Tibial artery (tissue), 4 donors: ENCODE data around the gene SAPCD1.
A peak's percentile ranks its signal among the peaks of the same experiment; 100 is the strongest.
"Not testable (repeated sequence)": the region's sequence is repeated elsewhere in the genome, so short reads cannot be mapped to it uniquely, and the experiment has no call there.

Experiments
- DNase-seq, 2 donors: peaks; one replicate each; pipeline ENCODE4 v3.0.0-alpha.2; 2019
- H3K27ac ChIP-seq, 2 donors: fragments of 200-600 bp; sonication (generic) in 1 of 2; 1 replicate in 1 of 2; 2 replicates in 1 of 2; pipeline ENCODE4 v1.5.1; 2018 to 2019; ENCODE audit warnings: mild to moderate bottlenecking in 1 of 2
- H3K27me3 ChIP-seq, 2 donors: fragments of 200-600 bp; sonication (generic) in 1 of 2; one replicate each; pipeline versions ENCODE4 v1.5.1 to v1.6.0; 2016 to 2019
- H3K36me3 ChIP-seq, 3 donors: fragments of 200-600 bp; sonication (generic) in 2 of 3; one replicate each; pipeline ENCODE4 v1.5.1; 2016 to 2019; ENCODE audit warnings: mild to moderate bottlenecking in 2 of 3
- H3K4me1 ChIP-seq, 4 donors: fragments of 200-600 bp; sonication (generic) in 2 of 4; 1 replicate in 3 of 4; 2 replicates in 1 of 4; pipeline ENCODE4 v1.5.1; 2016 to 2019
- H3K4me3 ChIP-seq, 2 donors: fragments of 200-600 bp; sonication (generic) in 1 of 2; 1 replicate in 1 of 2; 2 replicates in 1 of 2; pipeline ENCODE4 v1.5.1; 2018 to 2019; ENCODE audit warnings: mild to moderate bottlenecking in 2 of 2
- H3K9me3 ChIP-seq, 3 donors: fragments of 200-600 bp; sonication (generic) in 1 of 3; one replicate each; pipeline ENCODE4 v1.5.1; 2016 to 2019
- CTCF ChIP-seq, 2 experiments: fragments of 200-600 bp in 1 of 2; fragments of 450-650 bp in 1 of 2; IDR thresholded peaks; one replicate each; pipeline ENCODE4 v1.5.1; 2017 to 2019; ENCODE audit warnings: antibody characterized with exemption in 2 of 2, mild to moderate bottlenecking in 1 of 2, moderate library complexity in 1 of 2
- intact Hi-C: fragments of 100-400 bp; cut with DNase I; formaldehyde crosslinking; loops from one replicate; pipeline ENCODE4 v1.15.0; 2023; ENCODE audit warnings: low total_unique reads

Gene SAPCD1

GRCh38 chr6:31794866-31795615, 32.6 kb downstream of the SAPCD1 start:
- H3K27ac ChIP-seq, result peak overlapping the region; percentile 89 to 93
- no peak for DNase-seq
- intact Hi-C loops, result loop anchor here (5.0 kb wide), 1 partner anchor 53 kb away; the partner anchor contains the start of gene MSH5
- H3K4me3 ChIP-seq, result peak overlapping the region; percentile 79 to 86
- no peak for TF ChIP-seq CTCF (IDR thresholded peaks at IDR 0.05)
- no peaks in the 10 kb centered on the region for H3K9me3 ChIP-seq
- peaks cover 4 to 35% (median 21%) of the 10 kb centered on the region in 4 donors for H3K4me1 ChIP-seq
- peaks cover 0 to 36% (median 10%) of the 10 kb centered on the region in 3 donors for H3K36me3 ChIP-seq
- no peaks in the 10 kb centered on the region for H3K27me3 ChIP-seq

- TF ChIP-seq CTCF (IDR thresholded peaks at IDR 0.05), result peak; percentile 84 to 95
- intact Hi-C loops, result no loop called here
These were observed 33.3 kb downstream of the SAPCD1 start, which contains the start of gene VARS1 for GRCh38 chr6:31795616-31796298. TSS of gene VARS1 (minus strand) at chr6:31795752. CDS start at chr6:31795217, 535 bp downstream.

GRCh38 chr6:31796993-31797385, 34.5 kb downstream of the SAPCD1 start:
- no peaks in the 10 kb centered on the region for H3K9me3 ChIP-seq
- intact Hi-C loops, result no loop called here
- peaks cover 4 to 39% (median 23%) of the 10 kb centered on the region in 4 donors for H3K4me1 ChIP-seq
- H3K36me3 ChIP-seq, result peaks cover 0 to 32% (median 3%) of the 10 kb centered on the region in 3 donors
- H3K27ac ChIP-seq, result peak overlapping the region in 1 of 2 donors; percentile 89
- DNase-seq, result no peak
- no peak overlapping the region for H3K4me3 ChIP-seq
- TF ChIP-seq CTCF (IDR thresholded peaks at IDR 0.05), result no peak
- H3K27me3 ChIP-seq, result no peaks in the 10 kb centered on the region

More at GRCh38 chr6:31795616-31796298, 33.3 kb downstream of the SAPCD1 start, which contains the start of gene VARS1:
- peak within 1 kb of the TSS; percentile 79 to 86 for H3K4me3 ChIP-seq
- H3K27ac ChIP-seq, result peak within 1 kb of the TSS; percentile 89 to 93
- no peaks in the 10 kb centered on the region for H3K27me3 ChIP-seq
- peak; percentile 87 to 96 for DNase-seq
- no peaks in the 10 kb centered on the region for H3K9me3 ChIP-seq
- peaks cover 4 to 39% (median 23%) of the 10 kb centered on the region in 4 donors for H3K4me1 ChIP-seq
- peaks cover 0 to 34% (median 10%) of the 10 kb centered on the region in 3 donors for H3K36me3 ChIP-seq

- Histone ChIP-seq H3K4me1 (peaks cover 4 to 39% (median 23%) of the 10 kb centered on the region in 4 donors), H3K9me3 (no peaks in the 10 kb centered on the region), H3K36me3 (peaks cover 0 to 32% (median 0%) of the 10 kb centered on the region in 3 donors), H3K27me3 (no peaks in the 10 kb centered on the region), H3K4me3 (no peak overlapping the region), H3K27ac (peak overlapping the region in 1 of 2 donors; percentile 10)
- intact Hi-C loops, result no loop called here
- DNase-seq, result no peak
- TF ChIP-seq CTCF (IDR thresholded peaks at IDR 0.05), result no peak
These were observed 35.1 kb downstream of the SAPCD1 start for GRCh38 chr6:31797588-31797987.

DNA sequence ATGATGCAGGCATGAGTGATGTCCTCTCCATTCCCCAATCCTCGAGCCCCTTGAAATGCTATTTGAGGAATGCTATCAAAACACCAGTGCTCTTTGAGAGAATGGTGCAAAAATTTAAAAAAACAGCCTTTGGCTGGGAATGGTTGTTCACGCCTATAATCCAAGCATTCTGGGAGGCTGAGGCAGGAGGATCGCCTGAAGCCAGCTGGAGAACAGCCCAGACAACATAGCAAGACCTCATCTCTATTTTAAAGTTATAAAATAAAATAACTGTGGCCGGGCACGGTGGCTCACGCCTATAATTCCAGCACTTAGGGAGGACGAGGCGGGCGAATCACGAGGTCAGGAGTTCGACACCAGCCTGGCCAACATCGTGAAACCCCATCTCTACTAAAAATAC, 37.3 kb downstream of the SAPCD1 start:
- DNase-seq, result peak in 1 of 2 donors; percentile 80
- Histone ChIP-seq H3K4me1 (peaks cover 4 to 25% (median 15%) of the 10 kb centered on the region in 4 donors), H3K36me3 (peaks cover 0 to 34% (median 0%) of the 10 kb centered on the region in 3 donors), H3K27me3 (no peaks in the 10 kb centered on the region), H3K4me3 (no peak overlapping the region), H3K27ac (peak overlapping the region; percentile 70), H3K9me3 (no peaks in the 10 kb centered on the region)
- no peak for TF ChIP-seq CTCF (IDR thresholded peaks at IDR 0.05)
- intact Hi-C loops, result no loop called here

- intact Hi-C loops, DNase-seq, H3K9me3 ChIP-seq, H3K27me3 ChIP-seq, H3K4me3 ChIP-seq: not testable (repeated sequence)
- Histone ChIP-seq H3K36me3 (peaks cover 0 to 34% (median 0%) of the 10 kb centered on the region in 3 donors), H3K27ac (peak overlapping the region in 1 of 2 donors; percentile 30), H3K4me1 (peaks cover under 1 to 30% (median 14%) of the 10 kb centered on the region in 4 donors)
These were observed 38.8 kb downstream of the SAPCD1 start for GRCh38 chr6:31801031-31801927.
